ENCODE data around the gene PCYOX1L. TPM values are rescaled to one million over a fixed set of nuclear protein-coding genes. Genes with fewer than 3 reads are reported as not detected.

Gene PCYOX1L
- total and polyA plus RNA-seq, 2 of the 8 experiments (the other 6 are each of a cell fraction or from before 2014, with no cell fraction given), result 6.8 to 17.2 TPM

GRCh38 chr5:149322518-149322917 is 35.3 kb upstream of the PCYOX1L start (continued):
- TF ChIP-seq, protein P1, sequence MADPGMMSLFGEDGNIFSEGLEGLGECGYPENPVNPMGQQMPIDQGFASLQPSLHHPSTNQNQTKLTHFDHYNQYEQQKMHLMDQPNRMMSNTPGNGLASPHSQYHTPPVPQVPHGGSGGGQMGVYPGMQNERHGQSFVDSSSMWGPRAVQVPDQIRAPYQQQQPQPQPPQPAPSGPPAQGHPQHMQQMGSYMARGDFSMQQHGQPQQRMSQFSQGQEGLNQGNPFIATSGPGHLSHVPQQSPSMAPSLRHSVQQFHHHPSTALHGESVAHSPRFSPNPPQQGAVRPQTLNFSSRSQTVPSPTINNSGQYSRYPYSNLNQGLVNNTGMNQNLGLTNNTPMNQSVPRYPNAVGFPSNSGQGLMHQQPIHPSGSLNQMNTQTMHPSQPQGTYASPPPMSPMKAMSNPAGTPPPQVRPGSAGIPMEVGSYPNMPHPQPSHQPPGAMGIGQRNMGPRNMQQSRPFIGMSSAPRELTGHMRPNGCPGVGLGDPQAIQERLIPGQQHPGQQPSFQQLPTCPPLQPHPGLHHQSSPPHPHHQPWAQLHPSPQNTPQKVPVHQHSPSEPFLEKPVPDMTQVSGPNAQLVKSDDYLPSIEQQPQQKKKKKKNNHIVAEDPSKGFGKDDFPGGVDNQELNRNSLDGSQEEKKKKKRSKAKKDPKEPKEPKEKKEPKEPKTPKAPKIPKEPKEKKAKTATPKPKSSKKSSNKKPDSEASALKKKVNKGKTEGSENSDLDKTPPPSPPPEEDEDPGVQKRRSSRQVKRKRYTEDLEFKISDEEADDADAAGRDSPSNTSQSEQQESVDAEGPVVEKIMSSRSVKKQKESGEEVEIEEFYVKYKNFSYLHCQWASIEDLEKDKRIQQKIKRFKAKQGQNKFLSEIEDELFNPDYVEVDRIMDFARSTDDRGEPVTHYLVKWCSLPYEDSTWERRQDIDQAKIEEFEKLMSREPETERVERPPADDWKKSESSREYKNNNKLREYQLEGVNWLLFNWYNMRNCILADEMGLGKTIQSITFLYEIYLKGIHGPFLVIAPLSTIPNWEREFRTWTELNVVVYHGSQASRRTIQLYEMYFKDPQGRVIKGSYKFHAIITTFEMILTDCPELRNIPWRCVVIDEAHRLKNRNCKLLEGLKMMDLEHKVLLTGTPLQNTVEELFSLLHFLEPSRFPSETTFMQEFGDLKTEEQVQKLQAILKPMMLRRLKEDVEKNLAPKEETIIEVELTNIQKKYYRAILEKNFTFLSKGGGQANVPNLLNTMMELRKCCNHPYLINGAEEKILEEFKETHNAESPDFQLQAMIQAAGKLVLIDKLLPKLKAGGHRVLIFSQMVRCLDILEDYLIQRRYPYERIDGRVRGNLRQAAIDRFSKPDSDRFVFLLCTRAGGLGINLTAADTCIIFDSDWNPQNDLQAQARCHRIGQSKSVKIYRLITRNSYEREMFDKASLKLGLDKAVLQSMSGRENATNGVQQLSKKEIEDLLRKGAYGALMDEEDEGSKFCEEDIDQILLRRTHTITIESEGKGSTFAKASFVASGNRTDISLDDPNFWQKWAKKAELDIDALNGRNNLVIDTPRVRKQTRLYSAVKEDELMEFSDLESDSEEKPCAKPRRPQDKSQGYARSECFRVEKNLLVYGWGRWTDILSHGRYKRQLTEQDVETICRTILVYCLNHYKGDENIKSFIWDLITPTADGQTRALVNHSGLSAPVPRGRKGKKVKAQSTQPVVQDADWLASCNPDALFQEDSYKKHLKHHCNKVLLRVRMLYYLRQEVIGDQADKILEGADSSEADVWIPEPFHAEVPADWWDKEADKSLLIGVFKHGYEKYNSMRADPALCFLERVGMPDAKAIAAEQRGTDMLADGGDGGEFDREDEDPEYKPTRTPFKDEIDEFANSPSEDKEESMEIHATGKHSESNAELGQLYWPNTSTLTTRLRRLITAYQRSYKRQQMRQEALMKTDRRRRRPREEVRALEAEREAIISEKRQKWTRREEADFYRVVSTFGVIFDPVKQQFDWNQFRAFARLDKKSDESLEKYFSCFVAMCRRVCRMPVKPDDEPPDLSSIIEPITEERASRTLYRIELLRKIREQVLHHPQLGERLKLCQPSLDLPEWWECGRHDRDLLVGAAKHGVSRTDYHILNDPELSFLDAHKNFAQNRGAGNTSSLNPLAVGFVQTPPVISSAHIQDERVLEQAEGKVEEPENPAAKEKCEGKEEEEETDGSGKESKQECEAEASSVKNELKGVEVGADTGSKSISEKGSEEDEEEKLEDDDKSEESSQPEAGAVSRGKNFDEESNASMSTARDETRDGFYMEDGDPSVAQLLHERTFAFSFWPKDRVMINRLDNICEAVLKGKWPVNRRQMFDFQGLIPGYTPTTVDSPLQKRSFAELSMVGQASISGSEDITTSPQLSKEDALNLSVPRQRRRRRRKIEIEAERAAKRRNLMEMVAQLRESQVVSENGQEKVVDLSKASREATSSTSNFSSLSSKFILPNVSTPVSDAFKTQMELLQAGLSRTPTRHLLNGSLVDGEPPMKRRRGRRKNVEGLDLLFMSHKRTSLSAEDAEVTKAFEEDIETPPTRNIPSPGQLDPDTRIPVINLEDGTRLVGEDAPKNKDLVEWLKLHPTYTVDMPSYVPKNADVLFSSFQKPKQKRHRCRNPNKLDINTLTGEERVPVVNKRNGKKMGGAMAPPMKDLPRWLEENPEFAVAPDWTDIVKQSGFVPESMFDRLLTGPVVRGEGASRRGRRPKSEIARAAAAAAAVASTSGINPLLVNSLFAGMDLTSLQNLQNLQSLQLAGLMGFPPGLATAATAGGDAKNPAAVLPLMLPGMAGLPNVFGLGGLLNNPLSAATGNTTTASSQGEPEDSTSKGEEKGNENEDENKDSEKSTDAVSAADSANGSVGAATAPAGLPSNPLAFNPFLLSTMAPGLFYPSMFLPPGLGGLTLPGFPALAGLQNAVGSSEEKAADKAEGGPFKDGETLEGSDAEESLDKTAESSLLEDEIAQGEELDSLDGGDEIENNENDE (IDR thresholded peaks at IDR 0.05; ENCODE audit: insufficient replicate concordance, low read length), result no peak
- TF ChIP-seq SP1 (IDR thresholded peaks at IDR 0.05; ENCODE audit: low read depth, low read length) (no peak), FOSL1 (IDR thresholded peaks at IDR 0.05; ENCODE audit: insufficient read depth, low read depth, low read length) (no peak), TBP (IDR thresholded peaks at IDR 0.05; ENCODE audit: low read depth, low read length) (no peak), GABPA (IDR thresholded peaks at IDR 0.05; ENCODE audit: borderline replicate concordance, insufficient read depth, low read length) (no peak), HDAC2 (IDR thresholded peaks at IDR 0.05; ENCODE audit: borderline replicate concordance in 1 of 2, low read depth in 2 of 2, low read length in 2 of 2) (no peak), HDAC6 (IDR thresholded peaks at IDR 0.05; ENCODE audit: low read depth, low read length) (no peak), USF2 (IDR thresholded peaks at IDR 0.05; ENCODE audit: low read length) (no peak), PHF8 (conservative IDR thresholded peaks at IDR 0.05; ENCODE audit: low read depth, low read length) (no peak), BRCA1 (IDR thresholded peaks at IDR 0.05; ENCODE audit: low read depth, low read length) (no peak), SIX5 (IDR thresholded peaks at IDR 0.05; ENCODE audit: low read depth, low read length) (no peak)
